Keratinocyte (primary cell): ENCODE data around the gene IL1A. TPM values are rescaled to one million over a fixed set of nuclear protein-coding genes. Genes with fewer than 3 reads are reported as not detected.

Experiments used
- DNase-seq: peaks from one replicate; pipeline ENCODE4 v3.0.0-alpha.2; 2011; ENCODE audit warnings: low read depth, missing footprints, low spot score
- FAIRE-seq: peaks from 2 replicates; lab custom pipeline; 2011; peaks lifted over from hg19 to GRCh38; lab: Jason Lieb, UNC
- H2AFZ ChIP-seq: 2 replicates; pipeline ENCODE4 v1.6.0; 2012; ENCODE audit warnings: low read length, control low read depth, inconsistent platforms; ENCODE audit not compliant: control insufficient read depth
- H3K27ac ChIP-seq: 2 replicates; pipeline ENCODE4 v1.5.1; 2011; ENCODE audit warnings: low read length; ENCODE audit not compliant: control insufficient read depth, insufficient read depth
- H3K27me3 ChIP-seq: 3 replicates; pipeline ENCODE4 v1.6.0; 2011; ENCODE audit warnings: low read length; ENCODE audit not compliant: control insufficient read depth, insufficient read depth; ENCODE audit errors: extremely low read depth
- H3K36me3 ChIP-seq, 2 experiments: 2 replicates in 1 of 2; 3 replicates in 1 of 2; pipeline ENCODE4 v1.5.1; 2011; ENCODE audit warnings: low read length in 2 of 2, mild to moderate bottlenecking in 1 of 2; ENCODE audit not compliant: control insufficient read depth in 2 of 2, insufficient read depth in 2 of 2; ENCODE audit errors: extremely low read depth in 1 of 2
- H3K4me1 ChIP-seq: 3 replicates; pipeline ENCODE4 v1.5.1; 2011; ENCODE audit warnings: low read length; ENCODE audit not compliant: control insufficient read depth, insufficient read depth; ENCODE audit errors: extremely low read depth
- H3K4me2 ChIP-seq: 3 replicates; pipeline ENCODE4 v1.6.0; 2011; ENCODE audit warnings: low read depth, low read length; ENCODE audit not compliant: control insufficient read depth, insufficient read depth; ENCODE audit errors: extremely low read depth
- H3K4me3 ChIP-seq, 3 experiments: fragments of 200-600 bp in 1 of 3; sonication (generic) in 1 of 3; 2 replicates in 2 of 3; 3 replicates in 1 of 3; pipeline ENCODE4 v1.5.1; 2011 to 2016; ENCODE audit warnings: low read length in 3 of 3, mild to moderate bottlenecking in 3 of 3, control low read depth in 2 of 3, inconsistent platforms in 1 of 3, low read depth in 1 of 3, mixed read lengths in 1 of 3, mixed run types in 1 of 3, moderate library complexity in 1 of 3; ENCODE audit not compliant: control insufficient read depth in 2 of 3, insufficient read depth in 2 of 3; ENCODE audit errors: extremely low read depth in 1 of 3
- H3K79me2 ChIP-seq: 2 replicates; pipeline ENCODE4 v1.6.0; 2012; ENCODE audit warnings: low read length; ENCODE audit not compliant: control insufficient read depth, insufficient read depth
- H3K9ac ChIP-seq: 3 replicates; pipeline ENCODE4 v1.6.0; 2011; ENCODE audit warnings: low read length; ENCODE audit not compliant: control insufficient read depth, insufficient read depth; ENCODE audit errors: extremely low read depth
- H3K9me1 ChIP-seq: 3 replicates; pipeline ENCODE4 v1.6.0; 2011; ENCODE audit warnings: low read length; ENCODE audit not compliant: control insufficient read depth, insufficient read depth; ENCODE audit errors: extremely low read depth
- H3K9me3 ChIP-seq: 2 replicates; pipeline ENCODE4 v1.5.1; 2012; ENCODE audit warnings: low read depth, low read length; ENCODE audit not compliant: control insufficient read depth
- H4K20me1 ChIP-seq: 3 replicates; pipeline ENCODE4 v1.6.0; 2011; ENCODE audit warnings: low read length; ENCODE audit not compliant: control insufficient read depth, insufficient read depth; ENCODE audit errors: extremely low read depth
- CTCF ChIP-seq, 3 experiments: IDR thresholded peaks in 1 of 3; conservative IDR thresholded peaks in 1 of 3; optimal IDR thresholded peaks in 1 of 3; 2 replicates in 2 of 3; 3 replicates in 1 of 3; pipeline versions ENCODE3 to v1.5.1; 2011; ENCODE audit warnings: low read length in 3 of 3, mild to moderate bottlenecking in 3 of 3, moderate library complexity in 2 of 3, control low read depth in 1 of 3, inconsistent platforms in 1 of 3; ENCODE audit not compliant: insufficient read depth in 2 of 3; ENCODE audit errors: extremely low read depth in 1 of 3
- EZH2 ChIP-seq: IDR thresholded peaks from one replicate; pipeline ENCODE4 v1.6.1; 2012; ENCODE audit warnings: inconsistent platforms, mild to moderate bottlenecking, low read length, moderate library complexity
- dilution Hi-C: fragments of 300-500 bp; cut with MboI; formaldehyde crosslinking; loops from one replicate; pipeline ENCODE4 v1.7.0; 2020; ENCODE audit warnings: low sequenced_read_pairs; ENCODE audit not compliant: extremely low pct_ligation_motif_present
- polyA plus RNA-seq, 5 experiments: library from polyadenylated mRNA; depleted of rRNA in 3 of 5; stranded (reverse) in 3 of 5; stranded (forward) in 1 of 5; unstranded in 1 of 5; fragments of >200 nt; gene quantifications; 1 replicate in 1 of 5; 2 replicates in 3 of 5; 3 replicates in 1 of 5; pipeline versions ENCODE4 v1.2.1 to v1.2.3, GENCODE V29; 2011 to 2012; ENCODE audit warnings: missing spikeins in 2 of 5, low read depth in 1 of 5, low replicate concordance in 1 of 5

The IL1A gene
- polyA plus RNA-seq, 1 donor (not counting 4 experiments of a cell fraction or from before 2014, with no cell fraction given), result 269 TPM

- Histone ChIP-seq H3K9me3 (no peaks in the 10 kb centered on the region), H4K20me1 (no peaks in the 10 kb centered on the region), H3K4me3 (no peak overlapping the region), H3K9me1 (no peaks in the 10 kb centered on the region), H3K27ac (no peak overlapping the region), H3K27me3 (no peaks in the 10 kb centered on the region), H3K79me2 (peaks cover 21% of the 10 kb centered on the region), H3K4me1 (peaks cover 25% of the 10 kb centered on the region), H3K36me3 (peaks cover 27 to 54% of the 10 kb centered on the region in 2 experiments), H2AFZ (no peak overlapping the region), H3K9ac (no peak overlapping the region), H3K4me2 (no peak overlapping the region)
- DNase-seq (no peak), FAIRE-seq (no peak)
- TF ChIP-seq CTCF (optimal IDR thresholded peaks at IDR 0.05 in 1 of 3, IDR thresholded peaks at IDR 0.05 in 1 of 3, conservative IDR thresholded peaks at IDR 0.05 in 1 of 3; ENCODE audit: extremely low read depth in 1 of 3, insufficient read depth in 2 of 3, low read length in 3 of 3) (no peak), EZH2 (no peak)
- dilution Hi-C loops, result no loop called here
Measured at GRCh38 chr2:112829961-112830681, 45.8 kb upstream of the IL1A start.

GRCh38 chr2:112829101-112829960 lies 45.0 kb upstream of the IL1A start:
- no peak overlapping the region for H3K27ac ChIP-seq
- no peak overlapping the region for H3K4me3 ChIP-seq
- dilution Hi-C loops, result no loop called here
- no peak overlapping the region for H3K9ac ChIP-seq
- TF ChIP-seq EZH2 (no peak), CTCF (optimal IDR thresholded peaks at IDR 0.05 in 1 of 3, IDR thresholded peaks at IDR 0.05 in 1 of 3, conservative IDR thresholded peaks at IDR 0.05 in 1 of 3; ENCODE audit: extremely low read depth in 1 of 3, insufficient read depth in 2 of 3, low read length in 3 of 3) (no peak)
- H3K36me3 ChIP-seq, result peaks cover 25 to 47% of the 10 kb centered on the region in 2 experiments
- H3K4me2 ChIP-seq, result no peak overlapping the region
- DNase-seq, result no peak
- H2AFZ ChIP-seq, result no peak overlapping the region
- H3K9me3 ChIP-seq, result no peaks in the 10 kb centered on the region
- H3K27me3 ChIP-seq, result no peaks in the 10 kb centered on the region
- H3K9me1 ChIP-seq, result no peaks in the 10 kb centered on the region
- peaks cover 25% of the 10 kb centered on the region for H3K4me1 ChIP-seq
- FAIRE-seq, result no peak
- peaks cover 13% of the 10 kb centered on the region for H3K79me2 ChIP-seq
- H4K20me1 ChIP-seq, result no peaks in the 10 kb centered on the region
